Activated B cell treated with CpG ODN at 0.5 μM for 24 hours (primary cell): ENCODE data around the gene GPN1. TPM values are rescaled to one million over a fixed set of nuclear protein-coding genes. Genes with fewer than 3 reads are reported as not detected.

Source experiments
- ATAC-seq: fragments of 200-7000 bp; cut with Tn5 transposase; one replicate; pipeline ENCODE4 v1.10.0; 2021; ENCODE audit warnings: low read depth, mild to moderate bottlenecking, moderate library complexity
- CTCF ChIA-PET: fragments of 350-600 bp; sonication (Branson Sonifier 250); formaldehyde crosslinking; loops from one replicate; lab custom pipeline; 2021; ENCODE audit warnings: antibody characterized with exemption; lab: Charles Lee
- POLR2A ChIA-PET: fragments of 350-600 bp; sonication (Branson Sonifier 250); formaldehyde crosslinking; loops from one replicate; lab custom pipeline; 2021; ENCODE audit warnings: antibody characterized with exemption; lab: Charles Lee
- DNase-seq: peaks from one replicate; pipeline ENCODE4 v3.0.0; 2022
- H3K27ac Mint-ChIP-seq: one replicate; pipeline ENCODE4 v1.8.0; 2020; ENCODE audit warnings: mixed read lengths
- H3K27me3 Mint-ChIP-seq: one replicate; pipeline ENCODE4 v1.8.0; 2021; ENCODE audit warnings: mixed read lengths
- H3K36me3 Mint-ChIP-seq: one replicate; pipeline ENCODE4 v1.8.0; 2021; ENCODE audit warnings: low read depth, mixed read lengths
- H3K4me1 Mint-ChIP-seq: one replicate; pipeline ENCODE4 v1.8.0; 2021; ENCODE audit warnings: mixed read lengths
- H3K4me3 Mint-ChIP-seq: one replicate; pipeline ENCODE4 v1.8.0; 2020; ENCODE audit warnings: mild to moderate bottlenecking, mixed read lengths
- H3K9me3 Mint-ChIP-seq: one replicate; pipeline ENCODE4 v1.8.0; 2020; ENCODE audit warnings: mixed read lengths
- CTCF ChIP-seq: fragments of 200-600 bp; IDR thresholded peaks from one replicate; pipeline ENCODE4 v1.8.0; 2022; ENCODE audit warnings: antibody characterized with exemption, mild to moderate bottlenecking
- intact Hi-C: fragments of 100-400 bp; cut with micrococcal nuclease; formaldehyde crosslinking; loops from one replicate; pipeline ENCODE4 v1.15.1; 2024
- total RNA-seq: library from RNA; stranded (reverse); gene quantifications from 2 replicates; pipeline ENCODE4 v1.2.3, GENCODE V29; 2022

GPN1 gene
- total RNA-seq, 1 donor from 2014 or later, result 39.3 TPM

- no peak for ATAC-seq
- H3K9me3 Mint-ChIP-seq, result no peaks in the 10 kb centered on the region
- H3K27me3 Mint-ChIP-seq, result no peaks in the 10 kb centered on the region
- intact Hi-C loops, result no loop called here
- ChIA-PET CTCF (interaction anchor here (0.6 kb wide), 1 partner anchor 709 kb away, joined by 3 read pairs; no protein-coding TSS in a partner anchor), POLR2A (no interaction called here)
- H3K4me1 Mint-ChIP-seq, result peaks cover 6% of the 10 kb centered on the region
- no peak for DNase-seq
- H3K27ac Mint-ChIP-seq, result no peak overlapping the region
- TF ChIP-seq CTCF, result no peak
- peaks cover 84% of the 10 kb centered on the region for H3K36me3 Mint-ChIP-seq
- H3K4me3 Mint-ChIP-seq, result no peak overlapping the region
Observed at GRCh38 chr2:27651056-27651455, 22.2 kb downstream of the GPN1 start.

DNA sequence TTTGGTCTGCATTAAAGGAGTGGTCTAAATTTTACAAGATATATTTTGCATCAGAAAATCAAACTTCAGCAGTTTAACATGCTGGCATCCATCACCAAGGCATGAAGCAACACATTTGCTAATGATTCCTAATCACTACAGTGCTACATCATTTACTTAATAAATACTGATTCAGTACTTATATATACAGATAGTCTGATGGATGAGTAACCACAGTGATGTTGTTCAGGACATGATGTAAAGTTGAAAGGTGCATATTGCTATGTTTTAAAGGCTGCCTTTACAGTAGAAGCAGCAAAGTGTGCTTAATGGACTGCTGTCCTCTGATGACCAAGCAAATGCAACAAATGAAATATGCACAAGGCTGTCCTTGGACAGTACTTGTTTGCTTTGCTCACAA is 23.5 kb downstream of the GPN1 start:
- ATAC-seq (no peak), DNase-seq (no peak)
- H3K4me1 Mint-ChIP-seq, result peaks cover 6% of the 10 kb centered on the region
- intact Hi-C loops, result no loop called here
- H3K9me3 Mint-ChIP-seq, result no peaks in the 10 kb centered on the region
- ChIA-PET CTCF (no interaction called here), POLR2A (no interaction called here)
- no peak overlapping the region for H3K27ac Mint-ChIP-seq
- H3K4me3 Mint-ChIP-seq, result no peak overlapping the region
- no peak for TF ChIP-seq CTCF
- H3K27me3 Mint-ChIP-seq, result no peaks in the 10 kb centered on the region
- H3K36me3 Mint-ChIP-seq, result peaks cover 84% of the 10 kb centered on the region

GRCh38 chr2:27652790-27653189 is 23.9 kb downstream of the GPN1 start:
- intact Hi-C loops, result no loop called here
- no peak for TF ChIP-seq CTCF
- H3K27me3 Mint-ChIP-seq, result no peaks in the 10 kb centered on the region
- no peak overlapping the region for H3K4me3 Mint-ChIP-seq
- no peaks in the 10 kb centered on the region for H3K9me3 Mint-ChIP-seq
- DNase-seq, result no peak
- no peak for ATAC-seq
- POLR2A ChIA-PET, result no interaction called here
- H3K27ac Mint-ChIP-seq, result no peak overlapping the region
- H3K4me1 Mint-ChIP-seq, result peaks cover 6% of the 10 kb centered on the region
- H3K36me3 Mint-ChIP-seq, result peaks cover 82% of the 10 kb centered on the region
- CTCF ChIA-PET, result no interaction called here

DNA sequence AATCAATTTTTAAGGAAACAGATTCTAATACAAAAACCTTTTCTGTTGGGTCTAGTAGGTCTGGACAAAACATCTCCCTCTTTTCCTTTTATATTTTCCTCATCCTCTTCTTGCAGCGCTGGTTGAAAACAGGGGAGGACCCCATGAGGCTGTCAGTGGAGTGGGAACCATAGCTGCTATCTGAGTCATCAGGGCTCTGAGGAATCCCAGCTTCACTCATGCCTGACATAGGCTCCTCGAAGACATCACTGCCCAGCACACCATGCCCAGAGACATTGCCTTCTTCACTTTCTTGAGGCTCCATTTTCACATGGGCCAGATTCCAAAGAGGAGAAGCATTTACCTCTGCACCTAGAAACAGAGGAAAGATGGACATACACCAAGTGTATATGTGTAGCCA is 24.5 kb downstream of the GPN1 start:
- DNase-seq (no peak), ATAC-seq (no peak)
- Mint-ChIP-seq H3K9me3 (no peaks in the 10 kb centered on the region), H3K36me3 (peaks cover 79% of the 10 kb centered on the region), H3K27ac (no peak overlapping the region), H3K4me3 (no peak overlapping the region), H3K27me3 (no peaks in the 10 kb centered on the region), H3K4me1 (peaks cover 6% of the 10 kb centered on the region)
- ChIA-PET CTCF (no interaction called here), POLR2A (no interaction called here)
- intact Hi-C loops, result no loop called here
- no peak for TF ChIP-seq CTCF

DNA sequence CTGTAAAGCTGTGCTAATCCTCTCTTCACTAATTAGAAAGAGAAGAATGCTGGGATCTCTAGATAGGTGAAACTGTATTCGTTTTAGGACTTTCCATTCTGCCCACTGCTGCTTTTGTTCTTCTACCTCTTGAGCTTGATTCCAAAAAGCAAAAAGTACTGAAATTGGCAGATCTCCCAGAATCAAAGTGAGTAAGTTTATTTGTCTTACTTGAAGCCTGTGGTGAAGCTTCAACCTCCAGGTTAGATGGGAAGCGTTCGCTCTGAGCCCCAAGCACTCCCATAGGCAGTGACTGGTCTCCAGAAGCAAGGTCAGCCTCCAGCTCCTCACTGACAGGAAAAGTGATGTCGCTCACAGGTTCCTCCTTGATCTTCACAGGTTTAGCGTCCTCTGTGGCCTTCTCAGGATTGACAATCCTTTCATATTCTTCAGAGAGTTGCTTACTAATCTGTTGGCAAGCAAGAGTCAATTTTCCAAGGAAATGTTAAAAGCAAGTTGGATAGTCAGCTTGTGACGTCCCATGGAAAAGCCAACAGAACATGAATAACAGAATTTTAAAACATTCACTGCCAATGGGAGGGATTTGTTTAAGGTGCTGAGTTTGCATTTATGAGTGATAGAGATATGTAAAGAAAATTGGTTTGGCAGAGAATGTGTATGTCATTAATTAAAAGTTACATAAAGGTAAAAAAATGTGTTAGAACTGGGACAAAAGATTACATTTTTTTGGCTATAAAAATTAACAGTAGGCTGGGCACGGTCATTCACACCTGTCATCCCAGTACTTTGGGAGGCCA is 26.5 kb downstream of the GPN1 start:
- no peak for TF ChIP-seq CTCF
- H3K4me3 Mint-ChIP-seq, result no peak overlapping the region
- DNase-seq (no peak), ATAC-seq (no peak)
- H3K36me3 Mint-ChIP-seq, result peaks cover 74% of the 10 kb centered on the region
- peaks cover 11% of the 10 kb centered on the region for H3K4me1 Mint-ChIP-seq
- ChIA-PET CTCF (interaction anchor here (1.3 kb wide), 1 partner anchor 28 kb away, joined by 3 read pairs; no protein-coding TSS in a partner anchor), POLR2A (no interaction called here)
- H3K9me3 Mint-ChIP-seq, result no peaks in the 10 kb centered on the region
- no peaks in the 10 kb centered on the region for H3K27me3 Mint-ChIP-seq
- no peak overlapping the region for H3K27ac Mint-ChIP-seq
- intact Hi-C loops, result no loop called here
